ENCODE results near the gene C2orf42.
"Not testable (repeated sequence)": the region's sequence is repeated elsewhere in the genome, so short reads cannot be mapped to it uniquely, and the experiment has no call there.

The C2orf42 gene

DNA sequence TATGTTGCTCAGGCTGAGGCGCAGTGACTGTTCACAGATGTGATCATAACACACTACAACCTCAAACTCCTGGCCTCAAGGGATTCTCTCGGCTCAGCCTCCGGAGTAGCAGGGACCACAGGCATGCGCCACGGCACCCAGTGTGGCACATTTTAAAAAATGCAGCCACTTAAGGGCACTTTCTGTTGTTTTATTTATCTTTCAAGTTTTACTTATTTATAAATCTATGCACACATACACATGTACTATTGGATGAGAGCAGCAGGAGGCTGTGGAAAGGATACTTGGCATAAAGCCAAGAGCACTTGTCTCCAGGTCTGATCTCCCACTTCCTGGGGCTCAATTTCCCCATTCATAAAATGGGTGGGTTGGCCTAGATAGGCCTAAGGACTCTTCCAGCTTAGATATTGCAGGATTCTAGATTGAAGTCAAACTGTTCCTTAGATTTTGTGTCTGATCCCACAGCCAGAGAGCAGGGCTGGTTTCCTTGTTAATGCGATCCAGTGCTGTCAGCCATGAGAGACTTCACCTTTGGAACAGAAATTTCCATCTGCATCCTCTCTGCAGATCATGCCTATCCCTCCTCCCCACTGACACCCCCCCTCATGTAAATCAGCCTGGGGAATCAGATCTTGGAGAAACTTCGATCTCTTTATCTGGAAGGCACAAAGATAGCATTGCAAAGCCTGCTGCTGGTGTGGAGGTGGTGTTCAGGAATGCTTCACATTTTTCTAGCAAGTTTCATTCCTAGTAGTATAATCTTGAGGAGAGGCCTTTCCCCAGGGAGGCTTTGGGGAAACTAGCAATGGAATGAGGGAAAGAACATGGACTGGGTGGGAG, 78.8 kb downstream of the C2orf42 start:
- no peak overlapping the region for H2AK5ac ChIP-seq (ENCODE audit: low read length)
- H3K79me1 ChIP-seq (ENCODE audit: low read length): no peaks in the 10 kb centered on the region
- no peak overlapping the region for H3K23ac ChIP-seq (ENCODE audit: low read length)
- no CpG with 5 or more reads among the region's 7 CpGs for WGBS (ENCODE audit: extremely low coverage, insufficient coverage, low lambda C conversion rate)
- DNase-seq: peak; percentile 89
- H4K5ac ChIP-seq (ENCODE audit: low read length): no peak overlapping the region
- H3K27me3 ChIP-seq (ENCODE audit: insufficient read depth, low read length, poor library complexity): no peaks in the 10 kb centered on the region
- H3K4me3 ChIP-seq (ENCODE audit: low read length): no peak overlapping the region
- peak overlapping the region; percentile 32 for H3K27ac ChIP-seq (ENCODE audit: low read depth, low read length)
- peak overlapping the region; percentile 29 for H3K56ac ChIP-seq (ENCODE audit: low read length)
- peak overlapping the region; percentile 14 for H3K9ac ChIP-seq (ENCODE audit: low read length)
- H2BK5ac ChIP-seq (ENCODE audit: low read length): no peak overlapping the region
- H3K4ac ChIP-seq (ENCODE audit: low read depth, low read length): no peak overlapping the region
- no peak overlapping the region for H4K8ac ChIP-seq (ENCODE audit: low read depth, low read length)
- H3K4me2 ChIP-seq (ENCODE audit: low read length): no peak overlapping the region
- no peak overlapping the region for H2BK15ac ChIP-seq (replicated peaks; ENCODE audit: low read depth)
- H3K36me3 ChIP-seq (ENCODE audit: control insufficient read depth, insufficient read depth, low read length): no peaks in the 10 kb centered on the region
- peak overlapping the region; percentile 76 for H3K18ac ChIP-seq (ENCODE audit: low read length)
- no peaks in the 10 kb centered on the region for H3K79me2 ChIP-seq (ENCODE audit: control insufficient read depth, insufficient read depth, low read length)
- peaks cover 14% of the 10 kb centered on the region for H3K4me1 ChIP-seq (ENCODE audit: control insufficient read depth, low read depth, low read length)
- H2BK120ac ChIP-seq (ENCODE audit: low read depth, low read length): no peak overlapping the region

- not testable (repeated sequence) for H4K8ac ChIP-seq (ENCODE audit: low read depth, low read length); H2BK120ac ChIP-seq (ENCODE audit: low read depth, low read length); H3K4ac ChIP-seq (ENCODE audit: low read depth, low read length); H4K5ac ChIP-seq (ENCODE audit: low read length); DNase-seq; H3K23ac ChIP-seq (ENCODE audit: low read length); H2BK5ac ChIP-seq (ENCODE audit: low read length); H3K56ac ChIP-seq (ENCODE audit: low read length); H3K27ac ChIP-seq (ENCODE audit: low read depth, low read length); H3K9ac ChIP-seq (ENCODE audit: low read length); H3K4me3 ChIP-seq (ENCODE audit: low read length); H3K79me2 ChIP-seq (ENCODE audit: control insufficient read depth, insufficient read depth, low read length); H3K4me2 ChIP-seq (ENCODE audit: low read length); H2AK5ac ChIP-seq (ENCODE audit: low read length); H2BK15ac ChIP-seq (replicated peaks; ENCODE audit: low read depth); H3K18ac ChIP-seq (ENCODE audit: low read length); H3K27me3 ChIP-seq (ENCODE audit: insufficient read depth, low read length, poor library complexity); H3K36me3 ChIP-seq (ENCODE audit: control insufficient read depth, insufficient read depth, low read length); H3K79me1 ChIP-seq (ENCODE audit: low read length)
- WGBS (ENCODE audit: extremely low coverage, insufficient coverage, low lambda C conversion rate): no CpG with 5 or more reads among the region's 5 CpGs
- peaks cover 13% of the 10 kb centered on the region for H3K4me1 ChIP-seq (ENCODE audit: control insufficient read depth, low read depth, low read length)
Observed at GRCh38 chr2:70110397-70110796, 80.4 kb downstream of the C2orf42 start.

GRCh38 chr2:70106138-70106537, 84.7 kb downstream of the C2orf42 start:
- H4K5ac ChIP-seq (ENCODE audit: low read length); H3K79me1 ChIP-seq (ENCODE audit: low read length); H3K18ac ChIP-seq (ENCODE audit: low read length); H3K9ac ChIP-seq (ENCODE audit: low read length); H3K4me1 ChIP-seq (ENCODE audit: control insufficient read depth, low read depth, low read length); H2BK5ac ChIP-seq (ENCODE audit: low read length); H3K56ac ChIP-seq (ENCODE audit: low read length); H3K36me3 ChIP-seq (ENCODE audit: control insufficient read depth, insufficient read depth, low read length); H3K27me3 ChIP-seq (ENCODE audit: insufficient read depth, low read length, poor library complexity); H3K4me3 ChIP-seq (ENCODE audit: low read length); H3K4ac ChIP-seq (ENCODE audit: low read depth, low read length); H3K23ac ChIP-seq (ENCODE audit: low read length); H2AK5ac ChIP-seq (ENCODE audit: low read length); H4K8ac ChIP-seq (ENCODE audit: low read depth, low read length); H3K27ac ChIP-seq (ENCODE audit: low read depth, low read length); H2BK120ac ChIP-seq (ENCODE audit: low read depth, low read length); H3K79me2 ChIP-seq (ENCODE audit: control insufficient read depth, insufficient read depth, low read length); H2BK15ac ChIP-seq (replicated peaks; ENCODE audit: low read depth); DNase-seq; H3K4me2 ChIP-seq (ENCODE audit: low read length): not testable (repeated sequence)
- no CpG with 5 or more reads among the region's 8 CpGs for WGBS (ENCODE audit: extremely low coverage, insufficient coverage, low lambda C conversion rate)

GRCh38 chr2:70104231-70105111, 86.3 kb downstream of the C2orf42 start:
- H3K79me2 ChIP-seq (ENCODE audit: control insufficient read depth, insufficient read depth, low read length): no peaks in the 10 kb centered on the region
- H4K8ac ChIP-seq (ENCODE audit: low read depth, low read length): no peak overlapping the region
- no peaks in the 10 kb centered on the region for H3K36me3 ChIP-seq (ENCODE audit: control insufficient read depth, insufficient read depth, low read length)
- no peak overlapping the region for H2BK120ac ChIP-seq (ENCODE audit: low read depth, low read length)
- no peak overlapping the region for H2AK5ac ChIP-seq (ENCODE audit: low read length)
- no peak overlapping the region for H4K5ac ChIP-seq (ENCODE audit: low read length)
- no peak overlapping the region for H3K4me2 ChIP-seq (ENCODE audit: low read length)
- no peak overlapping the region for H3K9ac ChIP-seq (ENCODE audit: low read length)
- H3K79me1 ChIP-seq (ENCODE audit: low read length): no peaks in the 10 kb centered on the region
- no peak overlapping the region for H3K18ac ChIP-seq (ENCODE audit: low read length)
- peak; percentile 76 for DNase-seq
- no peak overlapping the region for H3K4ac ChIP-seq (ENCODE audit: low read depth, low read length)
- no peak overlapping the region for H3K23ac ChIP-seq (ENCODE audit: low read length)
- H3K4me1 ChIP-seq (ENCODE audit: control insufficient read depth, low read depth, low read length): peaks cover 9% of the 10 kb centered on the region
- H3K56ac ChIP-seq (ENCODE audit: low read length): no peak overlapping the region
- H3K27me3 ChIP-seq (ENCODE audit: insufficient read depth, low read length, poor library complexity): no peaks in the 10 kb centered on the region
- no peak overlapping the region for H3K4me3 ChIP-seq (ENCODE audit: low read length)
- WGBS (ENCODE audit: extremely low coverage, insufficient coverage, low lambda C conversion rate): no CpG with 5 or more reads among the region's 11 CpGs
- H3K27ac ChIP-seq (ENCODE audit: low read depth, low read length): no peak overlapping the region
- H2BK15ac ChIP-seq (replicated peaks; ENCODE audit: low read depth): no peak overlapping the region
- H2BK5ac ChIP-seq (ENCODE audit: low read length): no peak overlapping the region

DNA sequence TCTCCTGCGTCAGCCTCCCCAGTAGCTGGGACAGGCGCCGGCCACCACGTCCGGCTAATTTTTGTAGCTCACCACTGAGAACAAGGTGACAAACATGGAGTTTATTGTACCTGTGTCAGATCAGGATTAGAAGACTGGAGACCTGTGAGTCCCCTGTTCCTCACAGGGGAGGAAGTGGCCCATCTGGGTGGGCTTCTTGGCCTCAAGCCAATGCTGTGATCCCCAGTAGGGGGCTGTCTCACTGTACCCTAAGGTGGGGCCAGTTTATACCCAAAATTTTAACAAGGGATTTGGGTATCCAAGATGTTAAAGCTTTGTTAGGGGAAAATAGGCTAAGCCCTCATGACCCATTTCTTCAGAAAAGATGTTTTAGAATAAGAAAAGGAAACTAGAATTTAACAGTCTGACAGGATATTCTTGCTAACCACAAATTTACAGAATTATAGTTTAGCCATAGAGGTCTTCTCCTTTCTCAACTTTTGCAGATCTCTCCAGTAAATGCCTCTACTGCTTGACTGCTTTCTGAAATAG, 87.2 kb downstream of the C2orf42 start:
- no peaks in the 10 kb centered on the region for H3K27me3 ChIP-seq (ENCODE audit: insufficient read depth, low read length, poor library complexity)
- peaks cover 7% of the 10 kb centered on the region for H3K4me1 ChIP-seq (ENCODE audit: control insufficient read depth, low read depth, low read length)
- DNase-seq: no peak
- no peak overlapping the region for H3K18ac ChIP-seq (ENCODE audit: low read length)
- H2BK5ac ChIP-seq (ENCODE audit: low read length): no peak overlapping the region
- no peaks in the 10 kb centered on the region for H3K36me3 ChIP-seq (ENCODE audit: control insufficient read depth, insufficient read depth, low read length)
- H3K56ac ChIP-seq (ENCODE audit: low read length): peak overlapping the region; percentile 37
- H3K4me3 ChIP-seq (ENCODE audit: low read length): no peak overlapping the region
- H3K4me2 ChIP-seq (ENCODE audit: low read length): no peak overlapping the region
- no CpG with 5 or more reads among the region's 5 CpGs for WGBS (ENCODE audit: extremely low coverage, insufficient coverage, low lambda C conversion rate)
- H2BK120ac ChIP-seq (ENCODE audit: low read depth, low read length): no peak overlapping the region
- H2BK15ac ChIP-seq (replicated peaks; ENCODE audit: low read depth): no peak overlapping the region
- no peak overlapping the region for H3K27ac ChIP-seq (ENCODE audit: low read depth, low read length)
- H3K4ac ChIP-seq (ENCODE audit: low read depth, low read length): peak overlapping the region; percentile 75
- no peak overlapping the region for H3K23ac ChIP-seq (ENCODE audit: low read length)
- H3K79me1 ChIP-seq (ENCODE audit: low read length): no peaks in the 10 kb centered on the region
- H3K79me2 ChIP-seq (ENCODE audit: control insufficient read depth, insufficient read depth, low read length): no peaks in the 10 kb centered on the region
- no peak overlapping the region for H3K9ac ChIP-seq (ENCODE audit: low read length)
- no peak overlapping the region for H4K5ac ChIP-seq (ENCODE audit: low read length)
- H4K8ac ChIP-seq (ENCODE audit: low read depth, low read length): no peak overlapping the region
- no peak overlapping the region for H2AK5ac ChIP-seq (ENCODE audit: low read length)
